GM23338 (cell line): Measurements from ENCODE around the gene RRBP1. TPM values are rescaled to one million over a fixed set of nuclear protein-coding genes. Genes with fewer than 3 reads are reported as not detected.

Source experiments
- ATAC-seq: fragments of 200-7000 bp; cut with Tn5 transposase; 3 replicates; pipeline ENCODE4 v1.9.1; 2020
- DNase-seq: peaks from one replicate; pipeline ENCODE4 v3.0.0-alpha.2; 2015; ENCODE audit warnings: low spot score
- H2AFZ ChIP-seq: fragments of 200-600 bp; sonication (generic); 2 replicates; pipeline ENCODE4 v1.8.0; 2016; ENCODE audit warnings: antibody characterized with exemption, mild to moderate bottlenecking, moderate library complexity
- H3F3A ChIP-seq: fragments of 200-600 bp; sonication (generic); replicated peaks from 2 replicates; pipeline ENCODE4 v1.8.0; 2017; ENCODE audit warnings: antibody characterized with exemption, mixed run types, low read depth
- H3K27ac ChIP-seq: fragments of 200-600 bp; sonication (generic); 2 replicates; pipeline ENCODE4 v1.6.1; 2016; ENCODE audit warnings: low read depth
- H3K27me3 ChIP-seq: fragments of 200-600 bp; sonication (generic); 2 replicates; pipeline ENCODE4 v1.8.0; 2016; ENCODE audit warnings: mild to moderate bottlenecking, mixed run types, moderate library complexity; ENCODE audit not compliant: insufficient read depth
- H3K36me3 ChIP-seq: fragments of 200-600 bp; sonication (generic); 2 replicates; pipeline ENCODE4 v1.8.0; 2016; ENCODE audit warnings: mild to moderate bottlenecking; ENCODE audit not compliant: insufficient read depth
- H3K4me1 ChIP-seq: fragments of 200-600 bp; sonication (generic); 2 replicates; pipeline ENCODE4 v1.8.0; 2016; ENCODE audit warnings: mild to moderate bottlenecking, moderate library complexity; ENCODE audit not compliant: insufficient read depth
- H3K4me2 ChIP-seq: fragments of 200-600 bp; sonication (generic); 2 replicates; pipeline ENCODE4 v1.7.1; 2017; ENCODE audit warnings: mixed run types
- H3K4me3 ChIP-seq: fragments of 200-600 bp; sonication (generic); 2 replicates; pipeline ENCODE4 v1.6.1; 2016; ENCODE audit warnings: mixed run types
- H3K79me2 ChIP-seq: fragments of 200-600 bp; sonication (generic); replicated peaks from 2 replicates; pipeline ENCODE4 v1.8.0; 2017; ENCODE audit warnings: mild to moderate bottlenecking; ENCODE audit not compliant: insufficient read depth
- H3K9me2 ChIP-seq: fragments of 200-600 bp; sonication (generic); 2 replicates; pipeline ENCODE4 v1.8.0; 2017; ENCODE audit not compliant: insufficient read depth
- H4K20me1 ChIP-seq: fragments of 200-600 bp; sonication (generic); replicated peaks from 2 replicates; pipeline ENCODE4 v1.8.0; 2017; ENCODE audit warnings: mild to moderate bottlenecking; ENCODE audit not compliant: insufficient read depth
- H3K27ac Mint-ChIP-seq: 2 replicates; pipeline ENCODE4 v1.8.0; 2020; ENCODE audit warnings: inconsistent platforms, mild to moderate bottlenecking, moderate library complexity, mixed read lengths
- H3K27me3 Mint-ChIP-seq: 3 replicates; pipeline ENCODE4 v1.8.0; 2022; ENCODE audit warnings: low read depth, mild to moderate bottlenecking, moderate library complexity, mixed read lengths, inconsistent platforms; ENCODE audit not compliant: insufficient read depth, poor library complexity
- H3K36me3 Mint-ChIP-seq: 3 replicates; pipeline ENCODE4 v1.8.0; 2021; ENCODE audit warnings: low read depth, mild to moderate bottlenecking, inconsistent platforms, moderate library complexity, mixed read lengths
- H3K4me1 Mint-ChIP-seq: 3 replicates; pipeline ENCODE4 v1.8.0; 2020; ENCODE audit warnings: mild to moderate bottlenecking, inconsistent platforms, mixed read lengths
- H3K4me3 Mint-ChIP-seq: 3 replicates; pipeline ENCODE4 v1.8.0; 2021; ENCODE audit warnings: moderate library complexity, mild to moderate bottlenecking, inconsistent platforms, mixed read lengths
- H3K9me3 Mint-ChIP-seq: 3 replicates; pipeline ENCODE4 v1.8.0; 2020; ENCODE audit warnings: moderate library complexity, mild to moderate bottlenecking, inconsistent platforms, mixed read lengths
- CREB1 ChIP-seq: fragments of 250-450 bp; sonication (Bioruptor Pico); IDR thresholded peaks from 2 replicates; pipeline ENCODE4 v1.5.0; 2020; ENCODE audit warnings: low read depth, mild to moderate bottlenecking, moderate library complexity
- CTCF ChIP-seq, 2 experiments: fragments of 200-600 bp in 1 of 2; sonication (generic) in 1 of 2; conservative IDR thresholded peaks; 2 replicates each; pipeline versions ENCODE4 v1.5.1 to v1.6.1; 2016 to 2017; ENCODE audit warnings: antibody characterized with exemption in 2 of 2, low read depth in 2 of 2, mild to moderate bottlenecking in 2 of 2, moderate library complexity in 1 of 2
- ETS1 ChIP-seq: IDR thresholded peaks from 2 replicates; pipeline ENCODE4 v1.6.1; 2016; ENCODE audit warnings: antibody characterized with exemption
- EZH2 ChIP-seq: fragments of 200-600 bp; sonication (generic); IDR thresholded peaks from one replicate; pipeline ENCODE4 v1.8.0; 2017; ENCODE audit warnings: antibody characterized with exemption, mild to moderate bottlenecking, low read depth; ENCODE audit not compliant: unreplicated experiment
- EZH2phosphoT487 ChIP-seq: fragments of 200-600 bp; sonication (generic); IDR thresholded peaks from one replicate; pipeline ENCODE4 v1.8.1; 2018; ENCODE audit warnings: antibody characterized with exemption; ENCODE audit not compliant: unreplicated experiment
- JUNB ChIP-seq: IDR thresholded peaks from one replicate; pipeline ENCODE4 v1.6.1; 2016; ENCODE audit warnings: antibody characterized with exemption; ENCODE audit not compliant: unreplicated experiment
- NANOG ChIP-seq: IDR thresholded peaks from 2 replicates; pipeline ENCODE4 v1.6.1; 2016; ENCODE audit warnings: antibody characterized with exemption, borderline replicate concordance
- POLR2AphosphoS5 ChIP-seq: IDR thresholded peaks from 2 replicates; pipeline ENCODE4 v1.6.1; 2016; ENCODE audit warnings: antibody characterized with exemption, low read depth
- REST ChIP-seq: IDR thresholded peaks from one replicate; pipeline ENCODE4 v1.6.1; 2018; ENCODE audit warnings: antibody characterized with exemption; ENCODE audit not compliant: unreplicated experiment
- STAT1 ChIP-seq: IDR thresholded peaks from one replicate; pipeline ENCODE4 v1.6.1; 2016; ENCODE audit warnings: antibody characterized with exemption; ENCODE audit not compliant: unreplicated experiment
- ZNF114 ChIP-seq: fragments of 250-450 bp; sonication (Bioruptor Pico); IDR thresholded peaks from 2 replicates; pipeline ENCODE4 v1.5.0; 2020; ENCODE audit warnings: mild to moderate bottlenecking, moderate library complexity
- ZNF331 ChIP-seq: fragments of 250-450 bp; sonication (Bioruptor Pico); IDR thresholded peaks from 2 replicates; pipeline ENCODE4 v1.5.0; 2020; ENCODE audit warnings: low read depth, mild to moderate bottlenecking, moderate library complexity
- ZNF462 ChIP-seq: fragments of 250-450 bp; sonication (Bioruptor Pico); IDR thresholded peaks from 2 replicates; pipeline ENCODE4 v1.5.0; 2020; ENCODE audit warnings: mild to moderate bottlenecking, moderate library complexity
- polyA plus RNA-seq: library from polyadenylated mRNA; unstranded; fragments of >200 nt; fragmentation: Nextera tagmentation; extraction: Ambion mirVana; gene quantifications from 2 replicates; pipeline ENCODE4 v1.2.1, GENCODE V29; 2016
- total RNA-seq: library from RNA; depleted of rRNA; stranded (reverse); fragments of >200 nt; shearing (Covaris generic); gene quantifications from 2 replicates; pipeline ENCODE4 v1.2.3, GENCODE V29; 2014

RRBP1 gene
- total and polyA plus RNA-seq, 2 experiments from 2014 or later: 105 to 113 TPM

GRCh38 chr20:17716331-17716730 lies 34.3 kb upstream of the RRBP1 start:
- Mint-ChIP-seq H3K27me3 (peaks cover 6% of the 10 kb centered on the region), H3K27ac (no peak overlapping the region), H3K4me3 (no peak overlapping the region), H3K36me3 (no peaks in the 10 kb centered on the region), H3K9me3 (no peaks in the 10 kb centered on the region), H3K4me1 (no peaks in the 10 kb centered on the region; the same call in 1 of the 3 replicates)
- Histone ChIP-seq H3K4me1 (no peaks in the 10 kb centered on the region), H3K27ac (no peak overlapping the region), H3K4me3 (no peak overlapping the region), H4K20me1 (no peaks in the 10 kb centered on the region), H3K79me2 (no peaks in the 10 kb centered on the region), H2AFZ (no peak overlapping the region), H3K36me3 (no peaks in the 10 kb centered on the region), H3K9me2 (no peaks in the 10 kb centered on the region), H3K4me2 (no peak overlapping the region), H3K27me3 (no peaks in the 10 kb centered on the region), H3F3A (no peaks in the 10 kb centered on the region)
- DNase-seq: no peak
- TF ChIP-seq CREB1 (CRISPR knock-in tag) (no peak), REST (no peak), EZH2 (no peak), EZH2phosphoT487 (no peak), ZNF331 (no peak), CTCF (conservative IDR thresholded peaks at IDR 0.05; ENCODE audit: low read depth in 2 of 2) (no peak), JUNB (no peak), ZNF462 (CRISPR knock-in tag) (no peak), ETS1 (no peak), STAT1 (no peak), ZNF114 (CRISPR knock-in tag) (no peak), NANOG (no peak), POLR2AphosphoS5 (no peak)
- ATAC-seq: no peak
